ENCODE results near the gene PLRG1.
A peak's percentile ranks its signal among the peaks of the same experiment; 100 is the strongest.
"Not testable (repeated sequence)": the region's sequence is repeated elsewhere in the genome, so short reads cannot be mapped to it uniquely, and the experiment has no call there.

PLRG1 gene

GRCh38 chr4:154549894-154550790, at the start of gene PLRG1:
TSS of gene PLRG1 (minus strand) at chr4:154550400. CDS start at chr4:154550308, 92 bp downstream.
- peak; percentile 89 to 94 for DNase-seq

DNA sequence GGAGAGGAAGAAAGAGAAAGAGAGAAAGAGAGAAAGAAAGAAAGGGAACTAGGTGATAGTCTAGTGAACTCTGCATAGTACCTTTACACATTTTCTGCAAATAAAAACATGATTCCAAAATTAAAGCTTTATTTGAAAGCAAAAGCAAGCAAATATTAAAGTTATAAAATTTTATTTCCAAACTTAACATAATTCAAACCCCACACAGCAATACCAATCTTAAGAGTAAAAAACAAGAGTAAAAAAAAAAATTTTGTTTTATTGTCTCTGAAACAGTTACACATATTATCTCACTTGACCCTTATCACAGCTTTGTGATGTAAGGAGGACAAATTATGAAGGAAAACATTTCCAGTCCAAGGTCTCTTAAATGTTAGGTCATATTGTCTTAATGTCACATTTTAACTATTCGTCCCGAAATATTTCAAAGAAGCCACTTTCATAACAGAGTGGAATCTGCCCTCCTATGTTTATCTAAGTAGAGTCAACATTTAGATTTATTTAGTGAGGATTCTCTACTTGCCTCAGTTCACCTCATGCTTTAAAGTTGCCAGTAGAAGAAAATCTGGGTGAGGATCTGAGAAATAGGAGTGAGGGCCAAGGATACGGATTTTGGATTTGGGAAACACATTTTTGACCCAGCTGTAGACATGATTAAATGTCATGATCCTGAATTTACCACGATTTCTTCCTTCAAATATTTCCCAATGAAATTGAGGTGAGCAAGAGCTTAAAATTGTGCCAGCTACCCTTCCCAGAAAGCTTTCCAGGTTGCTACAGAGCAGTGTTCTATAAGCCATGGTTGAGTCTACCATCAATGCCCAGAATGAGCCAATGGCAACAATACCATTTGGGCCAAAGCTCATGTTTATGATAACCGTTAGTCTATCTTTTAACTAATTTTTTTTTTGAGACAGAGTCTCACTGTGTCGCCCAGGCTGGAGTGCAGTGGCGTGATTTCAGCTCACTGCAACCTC, 47.9 kb upstream of the PLRG1 start:
- DNase-seq: no peak

- DNase-seq: not testable (repeated sequence)
Measured at GRCh38 chr4:154597281-154597680, 47.1 kb upstream of the PLRG1 start.

GRCh38 chr4:154595807-154596206, 45.6 kb upstream of the PLRG1 start:
- no peak for DNase-seq

GRCh38 chr4:154594343-154594742, 44.1 kb upstream of the PLRG1 start:
- not testable (repeated sequence) for DNase-seq

DNA sequence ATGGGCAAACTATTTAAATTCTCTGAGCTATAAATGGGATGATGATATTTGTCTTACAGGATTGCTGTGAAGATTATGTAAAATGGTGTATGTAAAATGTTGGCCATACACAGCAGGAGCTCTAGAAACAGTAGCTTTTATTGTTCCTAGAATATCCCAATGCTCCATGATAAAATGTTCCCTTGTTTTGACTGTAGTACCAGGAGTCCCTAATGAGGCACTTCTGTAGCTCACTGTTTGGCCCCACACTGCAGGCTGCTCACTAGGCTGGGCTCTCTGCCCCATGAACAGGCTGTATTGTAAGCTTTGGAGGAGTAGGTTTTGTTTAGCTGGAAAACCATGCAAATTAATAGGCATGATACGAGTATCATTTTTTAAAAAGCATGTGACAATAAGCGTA, 43.7 kb upstream of the PLRG1 start:
- DNase-seq: no peak

- DNase-seq: no peak
Measured at GRCh38 chr4:154591890-154592289, 41.7 kb upstream of the PLRG1 start.

DNA sequence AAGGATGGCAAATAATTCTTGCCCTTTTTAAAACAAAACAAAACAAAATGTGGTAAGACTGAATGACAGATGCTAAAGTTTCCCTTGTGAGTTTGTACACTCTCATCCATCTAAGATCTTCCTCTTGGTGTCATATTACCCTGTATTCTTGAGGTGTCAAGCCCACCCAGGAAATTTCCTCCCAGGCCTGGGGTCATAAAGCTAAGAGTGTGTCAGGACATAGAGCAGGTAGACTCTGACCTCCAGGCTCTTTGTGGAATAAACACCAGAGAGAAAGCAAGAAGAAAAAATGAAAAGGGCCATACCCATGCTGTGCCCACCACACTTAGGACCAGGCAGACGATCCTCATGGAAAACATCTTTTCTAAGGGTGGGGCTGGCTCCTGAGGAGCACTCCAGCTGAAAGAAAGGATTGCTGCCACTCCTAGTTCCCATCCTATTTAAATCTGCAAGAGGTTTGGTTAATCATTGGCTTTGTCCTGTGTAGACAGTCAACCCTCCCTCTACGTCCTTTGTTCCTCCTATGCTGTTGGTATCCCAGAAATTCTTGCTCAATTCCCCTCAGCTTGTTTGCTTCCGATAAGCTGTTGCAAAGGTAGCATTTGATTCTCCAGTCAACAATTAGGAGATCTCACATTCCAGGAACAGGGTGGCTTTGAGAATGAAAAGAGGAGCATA, 40.3 kb upstream of the PLRG1 start, which contains the start of gene FGA:
TSS of gene FGA (minus strand) at position 414 of the 678 bp plus-strand sequence. CDS start at position 359, 55 bp downstream.
- no peak for DNase-seq

DNA sequence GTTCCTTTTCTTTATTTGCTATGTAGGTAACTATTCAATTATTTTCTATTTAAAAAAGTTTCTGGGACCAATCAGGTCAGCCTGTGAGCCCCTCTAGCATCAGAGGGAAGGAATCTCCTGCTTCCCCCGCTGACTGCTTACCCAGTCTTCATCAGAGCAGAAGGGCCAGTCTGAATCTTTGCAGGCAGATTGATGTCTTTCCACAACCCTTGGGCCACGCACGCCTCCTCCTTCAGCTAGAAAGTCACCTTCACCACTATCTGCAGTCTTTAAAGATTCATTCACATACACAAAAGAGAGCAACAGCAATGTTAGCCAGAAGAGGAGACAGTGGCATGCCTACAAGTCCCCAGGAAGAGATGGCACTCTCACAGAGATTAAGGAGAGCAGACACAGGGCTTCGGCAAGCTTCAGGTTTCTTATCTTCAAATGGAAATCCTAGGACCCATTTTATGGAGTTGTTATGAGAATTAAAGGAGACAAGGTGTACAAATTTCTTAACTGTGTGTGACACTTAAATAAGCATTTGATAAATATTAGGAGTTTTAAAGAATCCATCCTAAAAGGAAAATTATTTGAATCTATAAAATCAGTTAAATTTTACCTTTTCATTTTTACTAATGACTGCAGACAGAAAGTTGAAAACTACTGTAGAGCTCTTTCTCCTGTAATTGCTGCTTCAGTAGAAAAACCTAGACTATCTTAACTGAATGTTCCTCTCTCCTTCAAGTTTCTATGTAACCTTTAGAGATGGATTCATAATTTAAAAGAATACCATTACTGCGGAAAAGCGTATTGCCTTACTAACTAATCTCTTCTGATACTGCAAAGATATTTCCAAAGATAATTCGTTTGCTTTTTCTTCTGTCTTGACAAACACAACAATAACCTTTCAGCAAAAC, 39.3 kb upstream of the PLRG1 start:
- DNase-seq: no peak

DNA sequence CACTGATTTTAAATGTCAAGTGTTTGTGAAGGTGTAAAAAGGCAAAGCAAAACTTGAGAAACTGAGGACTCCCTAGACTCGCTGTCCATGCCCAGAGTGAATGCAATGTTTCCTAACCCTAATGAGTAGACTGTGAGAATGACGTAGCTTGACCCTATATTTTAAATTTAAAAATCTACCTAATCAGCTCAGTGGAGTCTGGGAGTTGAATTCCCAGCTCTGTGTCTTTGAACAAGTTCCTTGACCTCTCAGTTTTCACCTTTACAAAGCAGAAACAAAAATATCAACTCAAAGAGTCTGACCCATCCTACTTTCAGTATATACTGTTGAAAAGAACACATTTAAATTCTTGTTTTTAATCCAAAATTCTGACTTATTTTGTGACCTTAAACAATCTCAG, 38.0 kb upstream of the PLRG1 start:
- no peak for DNase-seq

DNA sequence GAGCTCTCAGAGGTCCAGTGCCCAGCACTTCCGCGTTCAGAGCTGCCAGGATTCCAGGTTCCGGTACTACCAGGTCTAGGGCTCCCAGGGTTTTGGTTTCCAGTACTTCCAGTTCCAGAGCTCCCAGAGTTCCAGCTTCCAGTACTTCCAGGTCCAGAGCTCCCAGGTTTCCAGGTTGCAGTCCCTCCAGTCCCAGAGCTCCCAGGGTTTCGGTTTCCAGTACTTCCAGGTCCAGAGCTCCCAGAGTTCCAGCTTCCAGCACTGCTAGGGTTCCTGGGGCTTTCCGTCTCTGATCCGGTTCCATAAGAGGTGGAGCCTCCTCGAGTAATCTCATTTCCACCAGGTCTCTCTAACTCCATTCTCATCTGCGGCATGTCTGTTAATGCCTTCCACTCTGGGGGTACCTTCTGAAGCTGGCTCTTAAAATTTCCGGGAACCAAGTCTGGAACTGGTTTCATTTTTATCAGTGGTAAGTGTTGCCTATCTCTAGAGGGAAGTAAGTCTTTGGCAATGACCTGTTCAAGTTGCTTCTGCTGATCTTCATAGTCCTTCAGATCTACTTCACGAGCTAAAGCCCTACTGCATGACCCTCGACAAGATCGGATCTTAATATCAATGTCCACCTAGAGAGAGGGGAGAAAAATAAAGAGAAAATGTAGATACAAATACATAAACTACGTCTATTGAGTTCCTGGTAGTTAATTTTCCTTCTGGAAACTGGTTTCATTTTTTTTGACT, 36.3 kb upstream of the PLRG1 start:
- DNase-seq: no peak

DNA sequence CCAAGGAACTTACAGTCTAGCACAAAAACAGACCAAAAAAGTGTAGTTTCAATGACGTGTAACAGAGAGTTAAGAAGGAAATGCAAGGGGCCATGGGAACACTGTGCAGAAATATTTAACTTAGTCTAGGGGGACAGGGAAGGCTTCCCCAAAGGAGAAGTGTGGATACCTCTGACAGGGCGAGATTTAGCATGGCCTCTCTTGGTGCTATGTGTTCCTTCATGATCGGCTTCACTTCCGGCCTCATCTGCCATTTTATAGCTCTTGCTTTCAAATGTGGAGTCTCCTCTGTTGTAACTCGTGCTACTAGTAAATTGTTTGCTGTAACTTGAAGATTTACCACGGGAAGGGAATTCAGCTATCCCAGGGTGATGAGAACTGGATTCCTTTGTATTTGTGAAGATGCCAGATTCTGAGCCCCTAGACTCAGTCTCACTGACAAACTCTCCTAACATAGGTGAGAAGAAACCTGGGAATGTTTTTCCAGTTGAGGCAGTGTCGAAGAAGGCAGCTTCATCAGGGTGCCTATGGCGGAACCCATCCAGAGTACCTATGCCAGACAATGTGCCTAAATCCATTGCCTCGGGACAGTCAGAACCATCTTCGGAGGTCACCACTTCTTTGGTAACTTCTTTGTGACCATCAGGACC, 35.3 kb upstream of the PLRG1 start:
- DNase-seq: no peak

DNA sequence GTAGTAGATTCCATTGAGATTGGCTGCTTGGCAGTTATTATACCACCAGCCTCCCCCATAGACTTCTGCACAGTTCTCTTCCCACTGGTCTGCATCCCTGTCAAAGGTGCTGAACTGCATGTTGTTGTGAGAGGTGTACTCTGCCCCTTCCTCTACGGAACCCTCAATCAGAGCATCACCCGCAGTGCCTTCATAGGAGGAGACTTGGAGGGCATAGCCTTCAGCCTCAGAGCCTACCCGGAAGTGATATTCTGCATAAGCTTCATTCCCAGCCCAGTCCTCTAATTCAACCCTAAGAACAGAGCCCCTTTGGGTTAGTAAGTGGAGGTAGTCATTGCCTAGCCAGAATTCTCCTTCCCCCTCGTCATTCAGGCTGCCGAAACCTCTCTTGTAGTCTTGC, 34.1 kb upstream of the PLRG1 start:
- no peak for DNase-seq

GRCh38 chr4:154583677-154584076, 33.5 kb upstream of the PLRG1 start:
- DNase-seq: no peak

- DNase-seq: no peak
Measured at GRCh38 chr4:154583230-154583629, 33.0 kb upstream of the PLRG1 start.

GRCh38 chr4:154582723-154583122, 32.5 kb upstream of the PLRG1 start:
- no peak for DNase-seq

GRCh38 chr4:154579927-154580326, 29.7 kb upstream of the PLRG1 start:
- DNase-seq: no peak

- no peak for DNase-seq
Measured at GRCh38 chr4:154578919-154579318, 28.7 kb upstream of the PLRG1 start.

- DNase-seq: no peak
Measured at GRCh38 chr4:154577324-154577723, 27.1 kb upstream of the PLRG1 start.

- no peak for DNase-seq
Measured at GRCh38 chr4:154574311-154574710, 24.1 kb upstream of the PLRG1 start.

All from NCI-H1930 (cell line).